Endodermal cell (in vitro differentiated cells): ENCODE results near the gene KCNK2. TPM values are rescaled to one million over a fixed set of nuclear protein-coding genes. Genes with fewer than 3 reads are reported as not detected.

Source experiments
- DNase-seq: peaks from one replicate; pipeline ENCODE4 v3.0.0-alpha.2; 2017
- H3K27ac ChIP-seq: 2 replicates; pipeline ENCODE4 v1.5.1; 2013; ENCODE audit warnings: mild to moderate bottlenecking, low read depth, low read length, moderate library complexity
- H3K27me3 ChIP-seq: 2 replicates; pipeline ENCODE4 v1.6.1; 2013; ENCODE audit warnings: mild to moderate bottlenecking, low read length, moderate library complexity; ENCODE audit not compliant: insufficient read depth, control insufficient read depth, poor library complexity, severe bottlenecking
- H3K36me3 ChIP-seq: 2 replicates; pipeline ENCODE4 v1.7.0; 2013; ENCODE audit warnings: mild to moderate bottlenecking, low read length, moderate library complexity; ENCODE audit not compliant: control insufficient read depth, insufficient read depth
- H3K4me1 ChIP-seq: one replicate; pipeline ENCODE4 v1.7.0; 2013; ENCODE audit warnings: low read length; ENCODE audit not compliant: control insufficient read depth, insufficient read depth
- H3K4me3 ChIP-seq: 2 replicates; pipeline ENCODE4 v1.5.1; 2013; ENCODE audit warnings: mild to moderate bottlenecking, low read length, moderate library complexity
- H3K9ac ChIP-seq: 2 replicates; pipeline ENCODE4 v1.6.1; 2013; ENCODE audit warnings: mild to moderate bottlenecking, low read length, moderate library complexity; ENCODE audit not compliant: poor library complexity, severe bottlenecking; ENCODE audit errors: extremely low read depth
- H3K9me3 ChIP-seq: 2 replicates; pipeline ENCODE4 v1.6.1; 2013; ENCODE audit warnings: mild to moderate bottlenecking, low read length, moderate library complexity; ENCODE audit not compliant: control insufficient read depth
- H3K27ac Mint-ChIP-seq: 2 replicates; pipeline ENCODE4 v1.8.0; 2020; ENCODE audit warnings: mixed read lengths
- H3K27me3 Mint-ChIP-seq: 2 replicates; pipeline ENCODE4 v1.8.0; 2021; ENCODE audit warnings: mild to moderate bottlenecking, mixed read lengths; ENCODE audit not compliant: insufficient read depth
- H3K36me3 Mint-ChIP-seq: 2 replicates; pipeline ENCODE4 v1.8.0; 2020; ENCODE audit warnings: low read depth, mixed read lengths
- H3K4me1 Mint-ChIP-seq: 2 replicates; pipeline ENCODE4 v1.8.0; 2020; ENCODE audit warnings: mixed read lengths
- H3K4me3 Mint-ChIP-seq: 2 replicates; pipeline ENCODE4 v1.8.0; 2020; ENCODE audit warnings: mild to moderate bottlenecking, moderate library complexity, mixed read lengths
- H3K9me3 Mint-ChIP-seq: 2 replicates; pipeline ENCODE4 v1.8.0; 2020; ENCODE audit warnings: mild to moderate bottlenecking, mixed read lengths
- CTCF ChIP-seq: fragments of 200-600 bp; sonication (generic); conservative IDR thresholded peaks from 2 replicates; pipeline ENCODE4 v1.5.0; 2021; ENCODE audit warnings: antibody characterized with exemption, mild to moderate bottlenecking
- WGBS, 2 experiments: methylation state at CpG; one replicate each; pipeline versions ENCODE4 v1.1.5 to v1.1.7; 2013; ENCODE audit warnings: missing lambda C conversion rate in 2 of 2, mixed read lengths in 1 of 2; ENCODE audit not compliant: insufficient coverage in 1 of 2, insufficient read length in 1 of 2; 5-methylcytosine and 5-hydroxymethylcytosine counted together
- total RNA-seq, 2 donors: library from RNA; stranded (reverse); fragmentation: NEBNext Ultra II Directional in 1 of 2; extraction: Animal tissue kit (Norgen Biotek cat#: 25700) in 1 of 2; gene quantifications; 2 replicates in 1 of 2; 3 replicates in 1 of 2; pipeline ENCODE4 v1.2.1, GENCODE V29; 2021

Gene KCNK2
- total RNA-seq, 2 donors from 2014 or later = 0.15 TPM; not detected in 1

GRCh38 chr1:215109171-215109570 lies 26.6 kb downstream of the KCNK2 start:
- H3K27ac ChIP-seq = no peak overlapping the region
- no peak overlapping the region for H3K9ac ChIP-seq
- Mint-ChIP-seq H3K27me3 (no peaks in the 10 kb centered on the region), H3K4me3 (no peak overlapping the region), H3K27ac (no peak overlapping the region), H3K9me3 (peaks cover 11% of the 10 kb centered on the region), H3K36me3 (no peaks in the 10 kb centered on the region), H3K4me1 (no peaks in the 10 kb centered on the region)
- H3K4me1 ChIP-seq = no peaks in the 10 kb centered on the region
- whole genome bisulfite sequencing, 2 experiments = 84% methylated on average over 4 of the region's 5 CpGs; no CpG with 5 or more reads in 1 of the 2 experiments
- no peaks in the 10 kb centered on the region for H3K9me3 ChIP-seq
- no peaks in the 10 kb centered on the region for H3K36me3 ChIP-seq
- no peak for TF ChIP-seq CTCF
- no peaks in the 10 kb centered on the region for H3K27me3 ChIP-seq
- no peak for DNase-seq
- H3K4me3 ChIP-seq = no peak overlapping the region

DNA sequence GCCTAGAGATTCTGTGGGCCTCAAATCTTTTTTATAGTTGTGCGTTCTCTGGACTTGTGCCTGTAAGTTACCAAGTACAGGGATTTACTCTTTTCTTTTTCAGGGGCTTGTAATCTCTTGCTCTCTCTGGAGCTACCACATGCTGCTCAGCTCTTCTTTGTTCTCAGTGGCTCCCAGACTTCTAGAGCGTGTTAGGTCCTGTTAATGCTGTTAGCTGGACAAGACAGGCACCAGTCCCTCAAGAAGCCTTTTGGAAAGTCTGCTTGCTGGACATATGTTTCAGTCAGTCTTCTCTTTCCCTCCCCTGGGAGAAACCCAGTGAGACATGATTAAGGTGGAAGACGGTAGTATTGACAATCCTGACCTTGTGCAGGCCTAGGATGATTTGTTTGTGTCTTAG lies 29.4 kb downstream of the KCNK2 start:
- Histone ChIP-seq H3K9ac (no peak overlapping the region), H3K4me1 (no peaks in the 10 kb centered on the region), H3K4me3 (no peak overlapping the region), H3K27me3 (no peaks in the 10 kb centered on the region), H3K9me3 (no peaks in the 10 kb centered on the region), H3K36me3 (no peaks in the 10 kb centered on the region), H3K27ac (no peak overlapping the region)
- no peak for DNase-seq
- Mint-ChIP-seq H3K4me1 (no peaks in the 10 kb centered on the region), H3K4me3 (no peak overlapping the region), H3K27me3 (no peaks in the 10 kb centered on the region), H3K27ac (no peak overlapping the region), H3K36me3 (no peaks in the 10 kb centered on the region), H3K9me3 (peaks cover 11% of the 10 kb centered on the region)
- WGBS, 2 experiments = 82 to 93% methylated on average over 2 to 3 of the region's 3 CpGs
- no peak for TF ChIP-seq CTCF

DNA sequence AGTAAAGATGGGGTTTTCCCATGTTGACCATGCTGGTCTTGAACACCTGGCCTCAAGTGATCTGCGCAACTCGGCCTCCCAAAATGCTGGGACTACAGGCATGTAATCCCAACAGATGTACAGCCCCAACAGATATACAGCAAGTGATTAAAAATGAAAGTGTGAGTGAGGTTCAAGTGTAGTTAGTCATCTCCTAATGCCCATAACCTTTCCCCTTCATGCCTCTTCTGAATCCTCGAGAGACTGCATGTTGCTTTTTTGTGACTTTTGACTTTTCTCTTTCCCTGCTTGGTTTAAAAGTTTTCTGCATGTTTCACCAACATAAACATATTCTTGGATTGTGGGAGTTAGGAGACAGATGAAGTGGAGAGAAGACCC lies 31.2 kb downstream of the KCNK2 start:
- Histone ChIP-seq H3K27me3 (no peaks in the 10 kb centered on the region), H3K4me3 (no peak overlapping the region), H3K27ac (no peak overlapping the region), H3K4me1 (no peaks in the 10 kb centered on the region), H3K9me3 (no peaks in the 10 kb centered on the region), H3K9ac (no peak overlapping the region), H3K36me3 (no peaks in the 10 kb centered on the region)
- Mint-ChIP-seq H3K4me1 (no peaks in the 10 kb centered on the region), H3K4me3 (no peak overlapping the region), H3K27me3 (no peaks in the 10 kb centered on the region), H3K36me3 (no peaks in the 10 kb centered on the region), H3K9me3 (no peaks in the 10 kb centered on the region), H3K27ac (no peak overlapping the region)
- WGBS, 2 experiments = 86 to 96% methylated on average over 2 to 3 of the region's 3 CpGs
- TF ChIP-seq CTCF = no peak
- DNase-seq = no peak
